Osteoblast (primary cell): ENCODE results near the gene RNF212B. TPM values are rescaled to one million over a fixed set of nuclear protein-coding genes. Genes with fewer than 3 reads are reported as not detected.
"Not testable (repeated sequence)": the region's sequence is repeated elsewhere in the genome, so short reads cannot be mapped to it uniquely, and the experiment has no call there.

Experiments used
- DNase-seq: peaks from one replicate; pipeline ENCODE4 v3.0.0; 2011; ENCODE audit warnings: low spot score, mixed read lengths; ENCODE audit not compliant: insufficient read length; ENCODE audit errors: missing footprints
- H2AFZ ChIP-seq: 2 replicates; pipeline ENCODE4 v1.6.0; 2011; ENCODE audit warnings: mild to moderate bottlenecking, low read length
- H3K27ac ChIP-seq: 2 replicates; pipeline ENCODE4 v1.5.1; 2011; ENCODE audit warnings: mild to moderate bottlenecking, low read depth, low read length, moderate library complexity
- H3K27me3 ChIP-seq: 2 replicates; pipeline ENCODE4 v1.6.0; 2012; ENCODE audit warnings: mild to moderate bottlenecking, control low read depth, inconsistent platforms, low read length, moderate library complexity; ENCODE audit not compliant: insufficient read depth
- H3K36me3 ChIP-seq: 2 replicates; pipeline ENCODE4 v1.5.1; 2011; ENCODE audit warnings: mild to moderate bottlenecking, low read length, control low read depth, moderate library complexity; ENCODE audit not compliant: insufficient read depth
- H3K4me1 ChIP-seq: 2 replicates; pipeline ENCODE4 v1.5.1; 2011; ENCODE audit warnings: mild to moderate bottlenecking, low read length, control low read depth, moderate library complexity; ENCODE audit not compliant: insufficient read depth
- H3K4me2 ChIP-seq: 2 replicates; pipeline ENCODE4 v1.6.0; 2011; ENCODE audit warnings: mild to moderate bottlenecking, low read length; ENCODE audit not compliant: insufficient read depth
- H3K4me3 ChIP-seq: fragments of 200-600 bp; sonication (generic); 3 replicates; pipeline ENCODE4 v1.5.1; 2012; ENCODE audit warnings: mild to moderate bottlenecking, low read length, inconsistent platforms; ENCODE audit not compliant: insufficient read depth
- H3K79me2 ChIP-seq: 2 replicates; pipeline ENCODE4 v1.6.0; 2012; ENCODE audit warnings: mild to moderate bottlenecking, low read length, control low read depth, inconsistent platforms; ENCODE audit not compliant: insufficient read depth
- H3K9me3 ChIP-seq: 2 replicates; pipeline ENCODE4 v1.5.1; 2011; ENCODE audit warnings: low read depth, low read length, control low read depth
- H4K20me1 ChIP-seq: 2 replicates; pipeline ENCODE4 v1.6.0; 2012; ENCODE audit warnings: mild to moderate bottlenecking, low read length, control low read depth; ENCODE audit not compliant: insufficient read depth
- total RNA-seq: library from RNA; depleted of rRNA; stranded (reverse); fragments of >200 nt; gene quantifications from 2 replicates; pipeline ENCODE4 v1.2.3, GENCODE V29; 2012
- TF ChIP-seq, protein P1 (sequence below): IDR thresholded peaks from 2 replicates; pipeline ENCODE4 v1.5.1; 2011; ENCODE audit warnings: mild to moderate bottlenecking, low read depth, low read length, moderate library complexity; ENCODE audit errors: extremely low read depth

The RNF212B gene
- total RNA-seq, 1 donor = not detected

DNA sequence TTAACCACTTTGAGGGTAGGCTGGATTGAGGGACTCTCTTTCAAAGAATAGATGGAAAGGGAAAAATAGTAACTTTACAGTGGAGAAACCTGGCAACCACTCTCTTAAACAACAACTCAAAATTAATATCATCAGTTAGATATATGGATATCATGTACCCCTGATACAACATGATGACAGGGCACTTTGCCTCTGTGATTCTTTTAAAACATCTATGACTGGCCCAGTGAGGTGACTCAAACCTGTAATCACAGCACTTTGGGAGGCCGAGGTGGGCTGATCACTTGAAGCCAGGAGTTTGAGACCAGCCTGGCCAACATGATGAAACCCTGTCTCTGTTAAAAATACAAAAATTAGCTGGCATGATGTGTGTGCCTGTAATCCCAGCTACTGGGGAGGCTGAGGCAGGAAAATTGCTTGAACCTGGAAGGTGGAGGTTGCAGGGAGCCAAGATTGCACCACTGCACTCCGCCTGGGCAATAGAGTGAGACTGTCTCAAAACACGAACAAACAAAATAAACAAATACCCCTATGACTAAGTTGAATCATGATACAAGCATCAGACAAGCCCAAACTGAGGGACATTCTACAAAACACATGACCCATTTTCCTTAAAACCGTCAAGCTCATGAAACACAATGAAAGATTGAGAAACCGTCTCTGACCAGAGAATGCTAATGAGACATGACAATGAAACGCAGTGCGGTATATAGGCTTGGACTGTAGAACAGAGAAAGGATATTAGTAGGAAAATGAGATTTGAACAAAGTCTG is 27.9 kb upstream of the RNF212B start:
- H3K4me3 ChIP-seq = no peak overlapping the region
- no peaks in the 10 kb centered on the region for H4K20me1 ChIP-seq
- H3K4me1 ChIP-seq = no peaks in the 10 kb centered on the region
- peaks cover 2% of the 10 kb centered on the region for H3K27me3 ChIP-seq
- no peaks in the 10 kb centered on the region for H3K36me3 ChIP-seq
- no peak for DNase-seq
- H2AFZ ChIP-seq = no peak overlapping the region
- TF ChIP-seq, protein P1, sequence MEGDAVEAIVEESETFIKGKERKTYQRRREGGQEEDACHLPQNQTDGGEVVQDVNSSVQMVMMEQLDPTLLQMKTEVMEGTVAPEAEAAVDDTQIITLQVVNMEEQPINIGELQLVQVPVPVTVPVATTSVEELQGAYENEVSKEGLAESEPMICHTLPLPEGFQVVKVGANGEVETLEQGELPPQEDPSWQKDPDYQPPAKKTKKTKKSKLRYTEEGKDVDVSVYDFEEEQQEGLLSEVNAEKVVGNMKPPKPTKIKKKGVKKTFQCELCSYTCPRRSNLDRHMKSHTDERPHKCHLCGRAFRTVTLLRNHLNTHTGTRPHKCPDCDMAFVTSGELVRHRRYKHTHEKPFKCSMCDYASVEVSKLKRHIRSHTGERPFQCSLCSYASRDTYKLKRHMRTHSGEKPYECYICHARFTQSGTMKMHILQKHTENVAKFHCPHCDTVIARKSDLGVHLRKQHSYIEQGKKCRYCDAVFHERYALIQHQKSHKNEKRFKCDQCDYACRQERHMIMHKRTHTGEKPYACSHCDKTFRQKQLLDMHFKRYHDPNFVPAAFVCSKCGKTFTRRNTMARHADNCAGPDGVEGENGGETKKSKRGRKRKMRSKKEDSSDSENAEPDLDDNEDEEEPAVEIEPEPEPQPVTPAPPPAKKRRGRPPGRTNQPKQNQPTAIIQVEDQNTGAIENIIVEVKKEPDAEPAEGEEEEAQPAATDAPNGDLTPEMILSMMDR = no peak
- no peaks in the 10 kb centered on the region for H3K79me2 ChIP-seq
- H3K4me2 ChIP-seq = no peak overlapping the region
- no peaks in the 10 kb centered on the region for H3K9me3 ChIP-seq
- H3K27ac ChIP-seq = no peak overlapping the region

DNA sequence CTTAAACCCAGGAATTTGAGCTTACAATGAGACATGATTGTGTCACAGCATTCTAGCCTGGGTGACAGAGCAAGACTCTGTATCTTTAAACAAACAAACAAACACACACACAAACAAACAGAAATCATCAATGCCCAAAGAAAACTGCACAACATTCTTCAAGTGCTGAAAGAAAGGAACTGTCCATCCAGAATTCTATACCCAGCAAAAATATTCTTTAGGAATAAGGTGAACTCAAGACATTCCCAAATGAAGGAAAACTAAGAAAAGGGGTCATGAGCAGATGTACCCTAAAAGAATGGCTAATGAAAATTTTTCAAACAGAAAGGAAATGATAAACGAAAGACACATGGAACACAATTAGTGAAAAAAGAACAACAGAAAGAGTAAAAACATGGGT is 22.3 kb upstream of the RNF212B start:
- H3K27ac ChIP-seq = no peak overlapping the region
- H4K20me1 ChIP-seq = no peaks in the 10 kb centered on the region
- peaks cover 2% of the 10 kb centered on the region for H3K9me3 ChIP-seq
- no peak overlapping the region for H3K4me2 ChIP-seq
- H2AFZ ChIP-seq = no peak overlapping the region
- no peak overlapping the region for H3K4me3 ChIP-seq
- no peaks in the 10 kb centered on the region for H3K4me1 ChIP-seq
- peaks cover 2% of the 10 kb centered on the region for H3K27me3 ChIP-seq
- H3K36me3 ChIP-seq = no peaks in the 10 kb centered on the region
- TF ChIP-seq, protein P1 = no peak
- no peak for DNase-seq
- H3K79me2 ChIP-seq = no peaks in the 10 kb centered on the region

DNA sequence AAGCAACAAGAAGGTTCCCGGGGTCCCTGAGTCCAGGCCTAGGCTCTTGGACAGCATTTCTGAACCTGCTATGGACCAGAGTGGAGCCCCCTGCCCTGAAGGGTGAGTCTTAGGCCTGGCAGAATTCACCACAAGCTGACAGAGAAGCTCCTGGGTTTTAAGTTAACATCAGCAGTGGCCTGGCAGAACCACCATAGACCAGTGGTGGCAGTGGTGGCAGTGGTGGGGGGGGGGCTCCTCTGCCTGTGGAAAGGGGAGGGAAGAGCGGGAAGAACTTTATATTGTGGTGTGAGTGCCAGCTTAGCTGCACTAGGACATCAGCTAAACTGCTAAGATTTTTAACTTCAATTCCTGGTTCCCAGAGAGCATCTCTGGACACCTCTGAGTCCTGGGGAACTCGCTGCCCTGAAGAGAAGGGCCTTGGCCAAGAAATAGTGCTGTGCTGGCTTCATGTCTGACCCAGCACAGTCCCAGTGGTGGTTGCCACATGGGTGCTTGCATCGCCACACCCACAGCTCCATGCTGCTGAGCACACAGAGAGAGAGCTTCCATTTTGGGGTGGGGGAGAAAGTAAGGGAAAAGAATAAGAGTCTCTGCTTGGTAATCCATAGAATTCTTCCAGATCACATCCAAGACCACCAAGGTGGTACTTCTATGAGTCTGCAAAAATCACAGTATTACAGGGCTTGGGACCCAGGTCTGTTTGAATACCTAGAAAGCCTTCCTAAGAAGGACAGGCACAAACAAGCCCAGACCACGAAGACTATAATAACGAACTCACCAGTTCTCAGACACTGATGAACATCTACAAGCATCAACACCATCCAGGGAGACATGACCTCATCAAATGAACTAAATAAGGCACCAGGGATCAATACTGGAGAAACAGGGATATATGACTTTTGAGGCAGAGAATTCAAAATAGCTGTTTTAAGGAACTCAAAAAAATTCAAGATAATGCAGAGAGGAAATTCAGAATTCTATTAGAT is 20.4 kb upstream of the RNF212B start:
- TF ChIP-seq, protein P1 = no peak
- H4K20me1 ChIP-seq = no peaks in the 10 kb centered on the region
- no peak overlapping the region for H2AFZ ChIP-seq
- H3K4me3 ChIP-seq = no peak overlapping the region
- no peaks in the 10 kb centered on the region for H3K79me2 ChIP-seq
- H3K27ac ChIP-seq = no peak overlapping the region
- no peak for DNase-seq
- no peaks in the 10 kb centered on the region for H3K4me1 ChIP-seq
- no peaks in the 10 kb centered on the region for H3K36me3 ChIP-seq
- peaks cover 7% of the 10 kb centered on the region for H3K27me3 ChIP-seq
- no peak overlapping the region for H3K4me2 ChIP-seq
- peaks cover 2% of the 10 kb centered on the region for H3K9me3 ChIP-seq

DNA sequence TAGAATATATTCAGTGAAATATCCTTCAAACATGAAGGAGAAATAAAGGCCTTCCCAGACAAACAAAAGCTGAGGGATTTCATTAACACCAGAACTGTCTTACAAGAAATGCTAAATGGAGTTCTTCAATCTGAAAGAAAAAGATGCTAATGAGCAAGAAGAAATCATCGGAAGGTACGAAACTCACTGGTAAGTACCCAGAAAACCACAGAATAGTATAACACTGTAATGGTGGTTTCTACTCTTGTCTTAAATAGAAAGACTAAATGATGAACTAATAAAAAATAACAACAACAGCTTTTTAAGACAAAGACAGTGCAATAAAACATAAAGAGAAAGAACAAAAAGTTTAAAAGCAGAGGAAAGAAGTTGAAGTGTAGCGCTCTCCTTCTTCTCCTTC is 18.7 kb upstream of the RNF212B start:
- Histone ChIP-seq H3K4me3 (no peak overlapping the region), H3K36me3 (no peaks in the 10 kb centered on the region), H2AFZ (no peak overlapping the region), H3K4me2 (no peak overlapping the region), H3K27me3 (peaks cover 8% of the 10 kb centered on the region), H4K20me1 (no peaks in the 10 kb centered on the region), H3K79me2 (no peaks in the 10 kb centered on the region), H3K4me1 (no peaks in the 10 kb centered on the region), H3K9me3 (peaks cover 2% of the 10 kb centered on the region), H3K27ac (no peak overlapping the region)
- DNase-seq = no peak
- TF ChIP-seq, protein P1 = no peak

DNA sequence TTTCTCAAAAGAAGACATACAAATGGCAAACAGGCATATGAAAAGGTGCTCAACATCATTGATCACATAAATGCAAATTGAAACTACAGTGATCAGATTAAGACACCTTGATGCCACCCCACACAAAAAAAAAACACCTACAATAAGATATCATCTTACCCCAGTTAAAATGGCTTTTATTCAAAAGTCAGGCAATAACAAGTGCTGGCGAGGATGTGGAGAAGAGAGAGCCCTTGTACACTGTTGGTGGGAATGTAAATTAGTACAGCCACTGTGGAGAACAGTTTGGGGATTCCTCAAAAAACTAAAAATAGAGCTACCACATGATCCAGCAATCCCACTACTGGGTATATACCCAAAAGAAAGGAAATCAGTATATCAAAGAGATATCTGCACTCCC is 12.8 kb upstream of the RNF212B start:
- H3K36me3 ChIP-seq, H3K27ac ChIP-seq, H3K9me3 ChIP-seq, H4K20me1 ChIP-seq, H3K4me3 ChIP-seq, H2AFZ ChIP-seq, DNase-seq, H3K4me2 ChIP-seq, H3K4me1 ChIP-seq, H3K79me2 ChIP-seq, H3K27me3 ChIP-seq: not testable (repeated sequence)
